ENCODE results near the gene FHIP1A. TPM values are rescaled to one million over a fixed set of nuclear protein-coding genes. Genes with fewer than 3 reads are reported as not detected.

FHIP1A gene
- total RNA-seq, 1 donor from 2014 or later: 4.1 TPM

DNA sequence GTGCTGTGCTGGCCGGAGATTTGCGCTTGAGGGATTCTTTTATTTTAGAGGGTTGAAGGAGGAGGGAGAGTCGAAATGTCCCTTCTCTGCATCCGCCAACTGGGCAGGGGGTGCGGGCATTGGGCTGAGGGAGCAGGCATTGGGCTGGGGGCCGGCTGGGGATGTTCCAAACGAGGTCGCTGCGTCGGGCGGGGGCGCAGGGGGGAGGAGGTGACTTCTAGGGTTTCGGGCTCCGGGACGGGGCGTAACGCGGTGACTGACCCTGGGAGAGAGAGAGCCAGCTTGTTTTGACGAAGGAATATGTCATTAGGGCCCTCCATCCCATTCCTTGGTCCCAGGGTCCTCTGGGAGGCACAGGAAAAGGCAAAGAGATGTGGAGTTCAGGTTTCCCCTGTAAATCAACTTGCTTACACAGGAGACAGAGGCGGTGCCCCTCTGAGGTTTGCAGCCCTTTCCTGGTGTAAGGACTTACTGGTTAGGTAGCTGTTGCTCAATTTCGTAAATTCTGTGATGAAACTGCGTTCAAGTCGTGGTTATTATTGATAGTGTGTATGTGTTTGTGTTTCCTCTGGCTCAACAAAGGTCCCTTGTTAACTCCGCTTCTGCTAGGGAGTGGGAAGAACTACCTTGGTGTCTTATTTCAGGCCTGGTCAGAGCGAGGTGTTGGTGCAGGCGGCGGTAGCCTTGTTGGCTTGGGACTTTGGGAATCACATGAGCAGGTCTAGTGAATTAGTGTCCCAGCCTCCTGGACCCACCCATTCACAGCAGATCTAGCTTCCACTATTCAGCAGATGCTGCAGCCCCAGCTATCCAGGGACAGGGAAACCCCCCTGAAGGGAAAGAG lies 716 bp downstream of the FHIP1A start:
- no peaks in the 10 kb centered on the region for H3K79me2 ChIP-seq (ENCODE audit: insufficient read depth, low read length)
- FAIRE-seq (no peak), DNase-seq (ENCODE audit: low read depth) (no peak)
- H3K4me1 ChIP-seq (ENCODE audit: insufficient read depth, low read length): peaks cover 4% of the 10 kb centered on the region
- Mint-ChIP-seq H3K27ac (ENCODE audit: unreplicated experiment) (peak overlapping the region; percentile 72), H3K36me3 (ENCODE audit: low read depth, unreplicated experiment) (peaks cover 2% of the 10 kb centered on the region), H3K4me3 (ENCODE audit: unreplicated experiment) (peak overlapping the region; percentile 95), H3K9me3 (ENCODE audit: unreplicated experiment) (no peaks in the 10 kb centered on the region), H3K4me1 (ENCODE audit: low read depth, unreplicated experiment) (peaks cover 6% of the 10 kb centered on the region), H3K27me3 (ENCODE audit: low read depth, unreplicated experiment) (peaks cover 10% of the 10 kb centered on the region)
- H2AFZ ChIP-seq (ENCODE audit: low read depth, low read length): peak overlapping the region; percentile 73
- no peaks in the 10 kb centered on the region for H3K9me3 ChIP-seq (ENCODE audit: insufficient read depth, low read depth, low read length)
- peak overlapping the region; percentile 64 for H3K4me3 ChIP-seq (ENCODE audit: insufficient read depth, low read depth, low read length)
- H3K9ac ChIP-seq (ENCODE audit: low read length): peak overlapping the region; percentile 67
- peaks cover 13% of the 10 kb centered on the region for H3K27me3 ChIP-seq (ENCODE audit: insufficient read depth, low read length)
- no peak overlapping the region for H3K27ac ChIP-seq (ENCODE audit: low read depth, low read length)
- H3K36me3 ChIP-seq (ENCODE audit: insufficient read depth, low read length): no peaks in the 10 kb centered on the region
- no peaks in the 10 kb centered on the region for H4K20me1 ChIP-seq (ENCODE audit: insufficient read depth, low read length)
- TF ChIP-seq, protein P1, sequence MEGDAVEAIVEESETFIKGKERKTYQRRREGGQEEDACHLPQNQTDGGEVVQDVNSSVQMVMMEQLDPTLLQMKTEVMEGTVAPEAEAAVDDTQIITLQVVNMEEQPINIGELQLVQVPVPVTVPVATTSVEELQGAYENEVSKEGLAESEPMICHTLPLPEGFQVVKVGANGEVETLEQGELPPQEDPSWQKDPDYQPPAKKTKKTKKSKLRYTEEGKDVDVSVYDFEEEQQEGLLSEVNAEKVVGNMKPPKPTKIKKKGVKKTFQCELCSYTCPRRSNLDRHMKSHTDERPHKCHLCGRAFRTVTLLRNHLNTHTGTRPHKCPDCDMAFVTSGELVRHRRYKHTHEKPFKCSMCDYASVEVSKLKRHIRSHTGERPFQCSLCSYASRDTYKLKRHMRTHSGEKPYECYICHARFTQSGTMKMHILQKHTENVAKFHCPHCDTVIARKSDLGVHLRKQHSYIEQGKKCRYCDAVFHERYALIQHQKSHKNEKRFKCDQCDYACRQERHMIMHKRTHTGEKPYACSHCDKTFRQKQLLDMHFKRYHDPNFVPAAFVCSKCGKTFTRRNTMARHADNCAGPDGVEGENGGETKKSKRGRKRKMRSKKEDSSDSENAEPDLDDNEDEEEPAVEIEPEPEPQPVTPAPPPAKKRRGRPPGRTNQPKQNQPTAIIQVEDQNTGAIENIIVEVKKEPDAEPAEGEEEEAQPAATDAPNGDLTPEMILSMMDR (IDR thresholded peaks at IDR 0.05; ENCODE audit: insufficient read depth, low read depth, low read length): no peak
- TF ChIP-seq EZH2 (IDR thresholded peaks at IDR 0.05; ENCODE audit: insufficient read depth, low read length): no peak
- H3K4me2 ChIP-seq (ENCODE audit: low read length): peak overlapping the region; percentile 95

DNA sequence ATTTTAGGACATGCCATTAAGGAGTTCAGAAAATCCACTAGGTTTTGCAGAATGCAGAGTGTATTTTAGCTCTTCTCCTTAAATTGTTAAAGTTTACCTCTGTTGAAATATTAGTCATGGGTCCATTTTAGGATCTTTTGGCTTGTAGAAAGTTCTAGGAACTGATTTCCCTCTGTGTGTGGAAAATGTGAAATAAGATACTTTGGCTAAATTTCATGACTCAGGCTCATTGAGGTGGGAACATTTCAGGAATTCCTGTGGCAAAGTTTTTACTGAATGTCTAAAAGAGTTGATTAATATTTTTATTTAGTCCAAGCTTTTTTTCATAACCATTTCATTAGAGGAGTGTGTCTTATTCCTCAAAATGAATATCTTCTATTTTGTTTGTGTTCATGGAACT lies 7.0 kb downstream of the FHIP1A start:
- Histone ChIP-seq H3K27ac (ENCODE audit: low read depth, low read length) (peak overlapping the region; percentile 41), H3K4me3 (ENCODE audit: insufficient read depth, low read depth, low read length) (peak overlapping the region; percentile 6), H3K4me1 (ENCODE audit: insufficient read depth, low read length) (peaks cover 23% of the 10 kb centered on the region), H3K36me3 (ENCODE audit: insufficient read depth, low read length) (no peaks in the 10 kb centered on the region), H4K20me1 (ENCODE audit: insufficient read depth, low read length) (no peaks in the 10 kb centered on the region), H3K9ac (ENCODE audit: low read length) (no peak overlapping the region), H2AFZ (ENCODE audit: low read depth, low read length) (no peak overlapping the region), H3K4me2 (ENCODE audit: low read length) (peak overlapping the region; percentile 44), H3K27me3 (ENCODE audit: insufficient read depth, low read length) (no peaks in the 10 kb centered on the region), H3K9me3 (ENCODE audit: insufficient read depth, low read depth, low read length) (no peaks in the 10 kb centered on the region), H3K79me2 (ENCODE audit: insufficient read depth, low read length) (no peaks in the 10 kb centered on the region)
- TF ChIP-seq EZH2 (IDR thresholded peaks at IDR 0.05; ENCODE audit: insufficient read depth, low read length): no peak
- TF ChIP-seq, protein P1 (IDR thresholded peaks at IDR 0.05; ENCODE audit: insufficient read depth, low read depth, low read length): no peak
- no peak for FAIRE-seq
- no peaks in the 10 kb centered on the region for H3K9me3 Mint-ChIP-seq (ENCODE audit: unreplicated experiment)
- peak overlapping the region; percentile 37 for H3K27ac Mint-ChIP-seq (ENCODE audit: unreplicated experiment)
- no peak overlapping the region for H3K4me3 Mint-ChIP-seq (ENCODE audit: unreplicated experiment)
- H3K4me1 Mint-ChIP-seq (ENCODE audit: low read depth, unreplicated experiment): peaks cover 31% of the 10 kb centered on the region
- H3K36me3 Mint-ChIP-seq (ENCODE audit: low read depth, unreplicated experiment): no peaks in the 10 kb centered on the region
- DNase-seq (ENCODE audit: low read depth): peak; percentile 87
- no peaks in the 10 kb centered on the region for H3K27me3 Mint-ChIP-seq (ENCODE audit: low read depth, unreplicated experiment)

DNA sequence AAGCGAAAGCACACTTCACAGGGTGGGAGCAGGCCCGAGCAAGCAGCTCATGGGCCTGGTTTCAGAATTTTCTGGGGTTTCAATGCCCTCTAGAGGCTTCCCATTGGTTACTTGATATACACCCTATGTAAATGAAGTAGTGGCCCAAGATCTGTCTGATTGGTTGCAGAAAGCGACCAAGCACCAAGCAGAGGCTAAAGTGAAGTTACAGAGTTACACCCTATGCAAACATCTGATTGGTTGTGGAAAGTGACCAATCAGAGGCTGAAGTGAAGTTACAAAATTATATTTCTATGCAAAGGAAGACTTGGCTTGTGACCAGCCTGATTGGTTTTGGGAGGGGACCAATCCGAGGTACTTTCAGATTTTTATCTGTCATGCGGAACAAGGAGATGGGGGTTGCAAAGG lies 8.2 kb downstream of the FHIP1A start:
- H2AFZ ChIP-seq (ENCODE audit: low read depth, low read length): no peak overlapping the region
- H3K27me3 Mint-ChIP-seq (ENCODE audit: low read depth, unreplicated experiment): no peaks in the 10 kb centered on the region
- H3K9me3 ChIP-seq (ENCODE audit: insufficient read depth, low read depth, low read length): no peaks in the 10 kb centered on the region
- no peaks in the 10 kb centered on the region for H3K36me3 Mint-ChIP-seq (ENCODE audit: low read depth, unreplicated experiment)
- no peaks in the 10 kb centered on the region for H3K79me2 ChIP-seq (ENCODE audit: insufficient read depth, low read length)
- H3K27ac ChIP-seq (ENCODE audit: low read depth, low read length): peak overlapping the region; percentile 69
- no peak for TF ChIP-seq EZH2 (IDR thresholded peaks at IDR 0.05; ENCODE audit: insufficient read depth, low read length)
- TF ChIP-seq, protein P1 (IDR thresholded peaks at IDR 0.05; ENCODE audit: insufficient read depth, low read depth, low read length): no peak
- peak overlapping the region; percentile 50 for H3K4me3 Mint-ChIP-seq (ENCODE audit: unreplicated experiment)
- H3K27ac Mint-ChIP-seq (ENCODE audit: unreplicated experiment): peak overlapping the region; percentile 91
- H3K9me3 Mint-ChIP-seq (ENCODE audit: unreplicated experiment): no peaks in the 10 kb centered on the region
- no peaks in the 10 kb centered on the region for H3K36me3 ChIP-seq (ENCODE audit: insufficient read depth, low read length)
- H3K4me3 ChIP-seq (ENCODE audit: insufficient read depth, low read depth, low read length): no peak overlapping the region
- no peaks in the 10 kb centered on the region for H4K20me1 ChIP-seq (ENCODE audit: insufficient read depth, low read length)
- H3K4me1 ChIP-seq (ENCODE audit: insufficient read depth, low read length): peaks cover 23% of the 10 kb centered on the region
- DNase-seq (ENCODE audit: low read depth): peak; percentile 17
- H3K27me3 ChIP-seq (ENCODE audit: insufficient read depth, low read length): no peaks in the 10 kb centered on the region
- peaks cover 35% of the 10 kb centered on the region for H3K4me1 Mint-ChIP-seq (ENCODE audit: low read depth, unreplicated experiment)
- H3K4me2 ChIP-seq (ENCODE audit: low read length): peak overlapping the region; percentile 3
- peak; percentile 9 for FAIRE-seq
- H3K9ac ChIP-seq (ENCODE audit: low read length): no peak overlapping the region

All from astrocyte (in vitro differentiated cells and primary cell).